DMS79 (cell line): ENCODE data around the gene TMEM120A.
A peak's percentile ranks its signal among the peaks of the same experiment; 100 is the strongest.

ENCODE experiments used
- DNase-seq: peaks from one replicate; lab custom pipeline; 2025; lab: John Stamatoyannopoulos, UW

Gene TMEM120A

GRCh38 chr7:75957021-75957736, 37.2 kb downstream of the TMEM120A start:
- no peak for DNase-seq

GRCh38 chr7:75955331-75955955, 39.0 kb downstream of the TMEM120A start:
- no peak for DNase-seq

GRCh38 chr7:75953931-75954330, 40.5 kb downstream of the TMEM120A start:
- no peak for DNase-seq

GRCh38 chr7:75953431-75953830, 41.0 kb downstream of the TMEM120A start:
- DNase-seq = no peak

GRCh38 chr7:75951506-75951905, 42.9 kb downstream of the TMEM120A start:
- no peak for DNase-seq

- no peak for DNase-seq
Observed at GRCh38 chr7:75950111-75950681, 44.2 kb downstream of the TMEM120A start.

- DNase-seq = no peak
Observed at GRCh38 chr7:75948179-75948578, 46.2 kb downstream of the TMEM120A start.

GRCh38 chr7:75946207-75946855, 48.1 kb downstream of the TMEM120A start:
- peak; percentile 89 for DNase-seq

GRCh38 chr7:75945297-75946168, 48.9 kb downstream of the TMEM120A start:
- peak; percentile 72 for DNase-seq

- DNase-seq = no peak
Observed at GRCh38 chr7:75944507-75944906, 49.9 kb downstream of the TMEM120A start.

- DNase-seq = no peak
Observed at GRCh38 chr7:75943864-75944263, 50.5 kb downstream of the TMEM120A start.

GRCh38 chr7:75938921-75939320, 55.5 kb downstream of the TMEM120A start:
- DNase-seq = peak; percentile 65

- no peak for DNase-seq
Observed at GRCh38 chr7:75937958-75938786, 56.2 kb downstream of the TMEM120A start.
